Uterus (tissue), 4 donors: ENCODE results near the gene PRR3. TPM values are rescaled to one million over a fixed set of nuclear protein-coding genes. Genes with fewer than 3 reads are reported as not detected.
A peak's percentile ranks its signal among the peaks of the same experiment; 100 is the strongest.
"Not testable (repeated sequence)": the region's sequence is repeated elsewhere in the genome, so short reads cannot be mapped to it uniquely, and the experiment has no call there.

Experiments
- DNase-seq, 2 donors: peaks; one replicate each; pipeline ENCODE4 v3.0.0-alpha.2; 2019 to 2020
- H3K27ac ChIP-seq, 2 donors: fragments of 200-600 bp; sonication (generic); 1 replicate in 1 of 2; 2 replicates in 1 of 2; pipeline ENCODE4 v1.5.1; 2016 to 2018
- H3K27me3 ChIP-seq, 2 donors: fragments of 200-600 bp; sonication (generic); one replicate each; pipeline ENCODE4 v1.5.1; 2018 to 2019; ENCODE audit warnings: control low read depth in 1 of 2
- H3K36me3 ChIP-seq, 2 donors: fragments of 200-600 bp; sonication (generic); one replicate each; pipeline ENCODE4 v1.5.1; 2019; ENCODE audit warnings: control low read depth in 1 of 2
- H3K4me1 ChIP-seq, 2 donors: fragments of 200-600 bp; sonication (generic); one replicate each; pipeline ENCODE4 v1.5.1; 2018 to 2019; ENCODE audit warnings: control low read depth in 1 of 2
- H3K4me3 ChIP-seq, 2 donors: fragments of 200-600 bp; sonication (generic); 1 replicate in 1 of 2; 2 replicates in 1 of 2; pipeline ENCODE4 v1.5.1; 2018 to 2019; ENCODE audit warnings: mild to moderate bottlenecking in 1 of 2
- H3K9me3 ChIP-seq, 2 donors: fragments of 200-600 bp; sonication (generic); one replicate each; pipeline ENCODE4 v1.5.1; 2019; ENCODE audit warnings: control low read depth in 1 of 2
- POLR2A ChIP-seq, 2 donors: fragments of 450-650 bp; IDR thresholded peaks; one replicate each; pipeline ENCODE4 v1.6.1; 2016; ENCODE audit warnings: antibody characterized with exemption in 2 of 2, mild to moderate bottlenecking in 1 of 2, moderate library complexity in 1 of 2
- intact Hi-C: fragments of 100-400 bp; cut with DNase I; formaldehyde crosslinking; loops from one replicate; pipeline ENCODE4 v1.15.1; 2023; ENCODE audit warnings: low total_unique reads
- total RNA-seq, 4 donors: library from RNA; depleted of rRNA in 3 of 4; stranded (reverse); fragments of >200 nt in 3 of 4; gene quantifications; one replicate each; pipeline versions ENCODE4 v1.1.0 to v1.2.4, GENCODE V29; 2014 to 2023
- TF ChIP-seq, protein P1 (sequence below), 4 experiments: fragments of 200-600 bp in 2 of 4; fragments of 450-650 bp in 2 of 4; sonication (generic) in 2 of 4; IDR thresholded peaks; one replicate each; pipeline ENCODE4 v1.5.1; 2016 to 2019; ENCODE audit warnings: antibody characterized with exemption in 4 of 4, mild to moderate bottlenecking in 2 of 4, moderate library complexity in 1 of 4
- donor health status: DM: yes; HTN: yes; CAD: no.

Gene PRR3
- total RNA-seq, 4 donors from 2014 or later: 4.4 to 23.0 (median 16.2) TPM

DNA sequence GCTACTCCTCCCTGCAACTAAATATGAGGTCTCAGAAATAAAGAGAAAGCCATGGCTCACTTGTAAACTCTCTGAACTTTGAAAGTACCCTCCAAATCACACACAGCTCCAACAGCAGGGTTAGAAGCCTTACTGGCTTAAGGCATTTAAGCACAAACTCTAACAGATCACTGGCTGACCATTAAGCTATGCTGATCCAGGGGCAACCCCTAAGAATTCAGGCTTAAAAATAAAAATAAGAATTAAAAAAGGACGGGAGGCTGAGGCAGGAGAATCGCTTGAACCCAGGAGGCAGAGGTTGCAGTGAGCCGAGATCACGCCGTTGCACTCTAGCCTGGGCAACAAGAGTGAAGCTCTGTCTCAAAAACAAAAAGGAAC lies 45.9 kb upstream of the PRR3 start:
- no peak for TF ChIP-seq POLR2A (IDR thresholded peaks at IDR 0.05)
- no peak for DNase-seq
- no peaks in the 10 kb centered on the region for H3K36me3 ChIP-seq
- no peak overlapping the region for H3K4me3 ChIP-seq
- intact Hi-C loops: no loop called here
- H3K9me3 ChIP-seq: no peaks in the 10 kb centered on the region
- peak overlapping the region in 1 of 2 donors; percentile 8 for H3K27ac ChIP-seq
- no peaks in the 10 kb centered on the region for H3K4me1 ChIP-seq
- H3K27me3 ChIP-seq: no peaks in the 10 kb centered on the region

DNA sequence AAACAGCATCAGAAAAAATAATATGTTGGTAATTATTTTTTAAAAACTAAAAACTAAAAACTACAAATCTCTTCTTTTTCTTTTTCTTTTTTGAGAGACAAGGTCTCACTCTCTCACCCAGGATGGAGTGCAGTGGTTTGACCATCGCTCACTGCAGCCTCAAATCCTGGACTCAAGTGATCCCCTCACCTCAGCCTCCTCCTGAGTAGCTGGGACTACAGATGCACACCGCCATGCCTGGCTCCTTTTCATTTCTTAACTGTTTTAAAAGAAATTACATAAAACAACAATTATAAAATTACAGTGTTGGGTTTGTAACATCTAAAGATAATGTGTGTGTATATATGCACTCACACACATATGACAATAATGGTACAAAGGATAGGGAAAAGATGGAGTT lies 43.6 kb upstream of the PRR3 start:
- Histone ChIP-seq H3K9me3 (no peaks in the 10 kb centered on the region), H3K36me3 (no peaks in the 10 kb centered on the region), H3K4me3 (no peak overlapping the region), H3K4me1 (no peaks in the 10 kb centered on the region), H3K27me3 (no peaks in the 10 kb centered on the region), H3K27ac (no peak overlapping the region)
- intact Hi-C loops: no loop called here
- TF ChIP-seq, protein P1, sequence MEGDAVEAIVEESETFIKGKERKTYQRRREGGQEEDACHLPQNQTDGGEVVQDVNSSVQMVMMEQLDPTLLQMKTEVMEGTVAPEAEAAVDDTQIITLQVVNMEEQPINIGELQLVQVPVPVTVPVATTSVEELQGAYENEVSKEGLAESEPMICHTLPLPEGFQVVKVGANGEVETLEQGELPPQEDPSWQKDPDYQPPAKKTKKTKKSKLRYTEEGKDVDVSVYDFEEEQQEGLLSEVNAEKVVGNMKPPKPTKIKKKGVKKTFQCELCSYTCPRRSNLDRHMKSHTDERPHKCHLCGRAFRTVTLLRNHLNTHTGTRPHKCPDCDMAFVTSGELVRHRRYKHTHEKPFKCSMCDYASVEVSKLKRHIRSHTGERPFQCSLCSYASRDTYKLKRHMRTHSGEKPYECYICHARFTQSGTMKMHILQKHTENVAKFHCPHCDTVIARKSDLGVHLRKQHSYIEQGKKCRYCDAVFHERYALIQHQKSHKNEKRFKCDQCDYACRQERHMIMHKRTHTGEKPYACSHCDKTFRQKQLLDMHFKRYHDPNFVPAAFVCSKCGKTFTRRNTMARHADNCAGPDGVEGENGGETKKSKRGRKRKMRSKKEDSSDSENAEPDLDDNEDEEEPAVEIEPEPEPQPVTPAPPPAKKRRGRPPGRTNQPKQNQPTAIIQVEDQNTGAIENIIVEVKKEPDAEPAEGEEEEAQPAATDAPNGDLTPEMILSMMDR (IDR thresholded peaks at IDR 0.05): no peak
- TF ChIP-seq POLR2A (IDR thresholded peaks at IDR 0.05): no peak
- DNase-seq: no peak

DNA sequence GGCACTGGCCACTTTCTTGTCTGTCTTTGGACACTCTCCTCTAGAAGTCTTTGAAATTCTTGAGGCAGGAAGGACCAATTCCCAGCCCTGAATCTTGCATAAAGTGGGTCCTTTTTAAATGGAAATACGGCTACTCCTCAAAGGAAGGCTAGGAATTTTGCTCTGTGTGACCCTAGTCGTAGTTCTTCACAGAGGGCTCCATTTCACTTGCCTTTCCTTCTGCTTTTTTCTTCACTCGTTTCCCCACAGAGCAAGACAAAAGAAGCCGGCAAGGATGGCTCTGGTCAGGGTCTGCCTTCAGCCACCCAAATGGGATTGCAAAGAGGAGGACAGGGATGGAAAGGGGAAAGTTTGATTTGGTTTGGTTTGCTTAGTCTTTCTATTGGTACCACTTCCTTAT lies 42.0 kb upstream of the PRR3 start:
- Histone ChIP-seq H3K9me3 (no peaks in the 10 kb centered on the region), H3K36me3 (no peaks in the 10 kb centered on the region), H3K4me3 (no peak overlapping the region), H3K27me3 (no peaks in the 10 kb centered on the region), H3K4me1 (no peaks in the 10 kb centered on the region), H3K27ac (peak overlapping the region; percentile 88 to 91)
- no peak for TF ChIP-seq POLR2A (IDR thresholded peaks at IDR 0.05)
- TF ChIP-seq, protein P1 (IDR thresholded peaks at IDR 0.05): no peak
- no peak for DNase-seq
- intact Hi-C loops: no loop called here

DNA sequence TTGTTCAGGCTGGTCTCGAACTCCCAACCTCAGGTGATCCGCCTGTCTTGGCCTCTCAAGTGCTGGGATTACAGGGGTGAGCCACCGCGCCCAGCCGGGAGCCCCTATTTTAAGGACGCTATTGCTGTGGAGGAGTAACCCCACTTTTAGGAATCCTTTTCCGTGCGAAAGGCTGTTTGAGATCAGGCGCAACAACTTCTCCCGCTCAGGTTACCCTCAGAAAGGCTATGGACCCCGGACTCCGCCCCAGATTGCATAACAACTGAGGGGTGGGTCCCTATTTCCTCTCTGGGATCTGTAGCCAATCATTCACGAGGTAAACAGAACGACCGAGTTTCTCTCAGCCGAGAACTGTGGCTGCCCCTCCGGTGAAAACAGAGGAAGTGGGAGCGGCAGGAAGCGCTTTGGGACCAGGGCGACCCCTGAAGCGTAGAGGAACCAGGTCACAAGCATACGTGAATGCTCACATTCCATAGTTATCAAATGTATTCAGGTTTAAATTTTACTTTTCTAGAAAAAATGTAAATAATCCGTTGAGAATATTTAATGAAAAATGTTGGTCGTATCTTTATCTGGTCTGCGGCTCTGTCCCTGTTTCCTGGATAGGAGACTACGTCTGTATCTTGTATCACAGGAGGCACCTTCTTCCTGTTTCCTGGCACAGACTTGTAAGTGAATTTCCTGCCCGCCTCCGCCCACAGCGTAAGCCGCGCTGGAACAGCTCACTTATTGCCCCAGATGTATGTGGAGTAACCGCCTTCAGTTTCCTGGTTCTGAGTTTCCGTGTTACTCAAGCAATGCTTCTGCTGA lies 40.9 kb upstream of the PRR3 start:
- Histone ChIP-seq H3K36me3 (no peaks in the 10 kb centered on the region), H3K4me3 (peak overlapping the region; percentile 37 to 44), H3K27ac (peak overlapping the region; percentile 88 to 91), H3K9me3 (no peaks in the 10 kb centered on the region), H3K4me1 (no peaks in the 10 kb centered on the region), H3K27me3 (no peaks in the 10 kb centered on the region)
- TF ChIP-seq, protein P1 (IDR thresholded peaks at IDR 0.05): no peak
- TF ChIP-seq POLR2A (IDR thresholded peaks at IDR 0.05): peak; percentile 51 to 75
- DNase-seq: peak; percentile 84 to 94
- intact Hi-C loops: no loop called here

DNA sequence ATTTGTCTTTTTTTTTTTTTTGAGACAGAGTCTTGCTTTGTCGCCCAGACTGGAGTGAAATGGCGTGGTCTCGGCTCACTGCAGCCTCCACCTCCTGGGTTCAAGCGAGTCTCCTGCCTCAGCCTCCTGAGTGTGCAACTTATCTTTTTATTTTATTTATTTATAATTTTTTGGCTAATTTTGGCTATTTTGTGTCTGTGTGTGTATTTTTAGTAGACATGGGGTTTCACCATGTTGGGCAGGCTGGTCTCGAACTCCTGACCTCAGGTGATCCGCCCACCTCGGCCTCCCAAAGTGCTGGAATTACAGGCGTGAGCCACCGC lies 40.4 kb upstream of the PRR3 start:
- H3K27me3 ChIP-seq, H3K4me1 ChIP-seq, DNase-seq, H3K9me3 ChIP-seq, intact Hi-C loops, H3K36me3 ChIP-seq: not testable (repeated sequence)
- Histone ChIP-seq H3K27ac (peak overlapping the region; percentile 88 to 91), H3K4me3 (peak overlapping the region; percentile 37 to 44)

DNA sequence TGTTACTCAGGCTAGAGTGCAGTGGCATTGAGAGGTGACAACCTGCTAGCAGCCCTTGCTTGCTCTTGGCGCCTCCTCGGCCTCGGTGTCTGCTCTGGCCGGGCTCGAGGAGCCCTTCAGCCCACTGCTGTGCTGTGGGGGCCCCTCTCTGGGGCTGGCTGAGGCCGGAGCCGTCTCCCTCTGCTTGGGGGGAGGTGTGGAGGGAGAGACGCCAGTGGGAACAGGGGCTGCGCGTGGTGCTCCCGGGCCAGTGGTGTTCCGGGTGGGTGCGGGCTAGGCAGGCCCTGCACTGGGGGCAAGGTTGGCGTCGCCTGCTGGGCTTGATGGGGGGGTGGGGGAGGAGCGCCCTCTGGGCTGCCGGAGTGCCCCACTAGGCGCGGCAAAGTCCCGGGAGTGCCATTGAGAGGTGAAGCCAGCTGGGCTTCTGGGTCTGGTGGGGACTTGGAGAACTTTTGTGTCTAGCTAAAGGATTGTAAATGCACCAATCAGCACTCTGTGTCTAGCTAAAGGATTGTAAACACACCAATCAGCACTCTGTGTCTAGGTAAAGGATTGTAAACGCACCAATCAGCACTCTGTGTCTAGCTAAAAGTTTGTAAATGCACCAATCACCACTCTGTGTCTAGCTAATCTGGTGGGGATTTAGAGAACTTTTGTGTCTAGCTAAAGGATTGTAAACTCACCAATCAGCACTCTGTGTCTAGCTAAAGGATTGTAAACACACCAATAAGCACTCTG lies 39.2 kb upstream of the PRR3 start:
- H3K4me3 ChIP-seq, H3K27ac ChIP-seq, H3K36me3 ChIP-seq, intact Hi-C loops, H3K9me3 ChIP-seq, DNase-seq, H3K27me3 ChIP-seq, H3K4me1 ChIP-seq: not testable (repeated sequence)

DNA sequence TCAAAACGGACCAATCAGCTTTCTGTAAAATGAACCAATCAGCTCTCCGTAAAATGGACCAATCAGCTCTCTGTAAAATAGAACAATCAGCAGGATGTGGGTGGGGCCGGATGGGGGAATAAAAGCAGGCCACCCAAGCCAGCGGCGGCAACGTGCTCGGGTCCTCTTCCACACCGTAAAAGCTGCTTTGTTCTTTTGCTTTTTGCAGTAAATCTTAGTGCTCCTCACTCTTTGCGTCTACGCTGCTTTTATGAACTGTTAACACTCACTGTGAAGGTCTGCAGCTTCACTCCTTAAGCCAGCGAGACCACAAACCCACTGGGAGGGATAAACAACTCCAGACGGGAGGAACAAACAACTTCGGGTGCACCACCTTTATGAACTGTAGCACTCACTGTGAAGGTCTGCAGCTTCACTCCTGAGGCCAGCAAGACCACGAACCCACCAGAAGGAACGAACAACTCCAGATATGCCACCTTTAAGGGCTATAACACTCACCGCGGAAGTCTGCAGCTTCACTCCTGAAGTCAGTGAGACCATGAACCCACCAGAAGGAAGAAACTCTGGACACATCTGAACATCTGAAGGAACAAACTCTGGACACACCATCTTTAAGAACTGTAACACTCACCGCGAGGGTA lies 38.5 kb upstream of the PRR3 start:
- H3K9me3 ChIP-seq, H3K4me1 ChIP-seq, H3K36me3 ChIP-seq, intact Hi-C loops, H3K27ac ChIP-seq, DNase-seq, H3K27me3 ChIP-seq, H3K4me3 ChIP-seq: not testable (repeated sequence)
